Kidney tubule cell (primary cell): ENCODE data around the gene FAM167B.

Source experiments
- DNase-seq: peaks from one replicate; pipeline ENCODE4 v3.0.0-alpha.2; 2018; ENCODE audit warnings: low spot score

FAM167B gene

GRCh38 chr1:32246888-32247273, at the start of gene FAM167B:
Gene FAM167B (plus strand): TSS chr1:32247222. CDS start chr1:32247422, 200 bp downstream.
- peak; percentile 33 for DNase-seq

DNA sequence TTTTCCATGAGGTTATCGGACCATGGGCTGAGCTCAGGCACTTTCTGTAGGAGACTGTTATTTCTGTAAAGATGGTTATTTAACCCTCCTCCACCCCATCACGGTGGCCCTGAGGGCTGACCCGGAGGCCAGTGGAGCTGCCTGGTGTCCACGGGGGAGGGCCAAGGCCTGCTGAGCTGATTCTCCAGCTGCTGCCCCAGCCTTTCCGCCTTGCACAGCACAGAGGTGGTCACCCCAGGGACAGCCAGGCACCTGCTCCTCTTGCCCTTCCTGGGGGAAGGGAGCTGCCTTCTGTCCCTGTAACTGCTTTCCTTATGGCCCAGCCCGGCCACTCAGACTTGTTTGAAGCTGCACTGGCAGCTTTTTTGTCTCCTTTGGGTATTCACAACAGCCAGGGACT, 49.2 kb upstream of the FAM167B start:
- DNase-seq = no peak

DNA sequence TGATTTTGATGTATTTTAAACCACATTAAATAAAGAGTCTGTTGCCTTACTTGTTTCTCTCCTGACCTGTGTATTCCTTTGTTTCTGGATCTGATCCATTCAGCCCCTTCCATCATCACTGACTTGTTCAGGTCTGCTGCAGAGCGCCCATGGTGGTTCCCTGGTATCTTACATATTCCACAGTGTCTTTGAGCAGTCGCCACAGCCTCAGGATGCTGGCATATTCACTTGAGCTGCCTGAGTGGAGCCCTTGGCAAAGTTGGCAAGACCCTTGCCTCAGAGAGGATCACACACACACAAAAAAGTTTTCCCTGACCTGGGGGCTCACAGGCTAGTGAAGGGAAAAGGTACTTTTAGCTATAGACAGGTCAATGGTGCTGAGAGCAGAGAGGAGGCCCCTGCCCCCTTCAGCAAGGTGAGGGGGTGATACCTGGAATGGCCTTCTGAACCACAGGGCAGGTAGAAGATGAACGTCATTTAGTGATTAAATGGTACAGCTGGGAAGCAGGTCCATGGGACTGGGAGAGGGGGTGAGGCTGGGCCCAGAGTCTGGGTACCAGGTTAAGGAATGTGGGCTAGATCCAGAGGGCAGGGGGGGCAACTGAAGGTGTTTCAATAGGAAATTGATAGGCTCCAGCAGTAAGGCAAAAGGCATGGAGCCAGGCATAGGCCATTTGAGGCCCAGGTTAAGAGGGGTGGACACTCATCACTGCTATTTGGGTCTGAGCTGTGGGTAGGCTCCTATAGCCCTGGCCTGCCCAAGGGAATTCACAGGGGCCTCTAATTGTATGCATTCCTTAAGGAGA, 48.6 kb upstream of the FAM167B start:
- no peak for DNase-seq

DNA sequence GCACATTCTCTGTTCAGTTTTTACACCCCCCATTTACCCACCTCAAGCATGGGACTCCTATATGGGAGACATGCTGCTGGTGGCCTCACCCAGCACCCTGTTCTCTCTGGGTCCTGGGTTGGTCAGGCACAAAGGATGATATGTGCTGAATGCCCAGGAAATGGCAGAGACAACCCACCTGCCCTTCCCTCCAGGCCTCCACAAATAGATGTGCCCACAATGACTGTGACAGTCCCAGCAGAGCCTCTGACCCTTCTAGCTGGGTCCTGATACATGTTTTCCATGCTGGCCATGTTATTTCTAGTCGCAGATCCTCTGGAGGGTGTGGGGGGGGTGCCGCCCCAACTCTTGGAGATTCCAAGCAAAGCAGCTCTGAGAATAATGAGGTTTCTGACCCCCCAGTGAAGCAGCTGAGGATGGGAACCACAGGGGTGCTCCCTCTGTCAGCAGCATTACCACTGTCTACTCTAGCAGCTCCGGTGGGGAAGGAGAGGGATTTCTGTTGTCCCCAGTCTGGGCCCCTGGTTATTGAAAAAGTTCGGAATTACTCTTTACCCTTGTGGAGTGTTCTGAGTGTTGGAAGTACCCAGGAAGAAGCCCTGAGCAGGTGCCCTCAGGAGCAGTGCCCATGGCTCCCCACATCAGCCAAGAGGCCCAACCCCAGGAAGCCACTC, 47.8 kb upstream of the FAM167B start:
- DNase-seq = no peak

DNA sequence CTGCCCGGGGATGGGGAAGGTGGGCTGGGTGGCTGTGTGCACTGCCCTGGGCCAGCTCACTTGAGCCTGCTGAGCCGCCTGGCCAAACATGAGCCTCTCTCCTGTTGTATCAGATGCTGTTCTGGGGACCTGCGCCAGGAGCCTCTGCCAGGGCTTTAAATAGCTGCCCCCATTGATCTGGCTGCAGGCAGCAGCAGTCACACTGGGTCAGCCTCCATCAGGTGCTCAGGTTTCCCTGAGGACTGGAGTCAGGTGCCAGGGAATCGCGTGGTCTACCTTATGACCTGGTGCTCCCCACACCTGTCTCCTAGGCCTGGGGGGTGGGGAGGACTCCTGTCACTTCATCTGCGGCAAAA, 47.3 kb upstream of the FAM167B start:
- DNase-seq = no peak

DNA sequence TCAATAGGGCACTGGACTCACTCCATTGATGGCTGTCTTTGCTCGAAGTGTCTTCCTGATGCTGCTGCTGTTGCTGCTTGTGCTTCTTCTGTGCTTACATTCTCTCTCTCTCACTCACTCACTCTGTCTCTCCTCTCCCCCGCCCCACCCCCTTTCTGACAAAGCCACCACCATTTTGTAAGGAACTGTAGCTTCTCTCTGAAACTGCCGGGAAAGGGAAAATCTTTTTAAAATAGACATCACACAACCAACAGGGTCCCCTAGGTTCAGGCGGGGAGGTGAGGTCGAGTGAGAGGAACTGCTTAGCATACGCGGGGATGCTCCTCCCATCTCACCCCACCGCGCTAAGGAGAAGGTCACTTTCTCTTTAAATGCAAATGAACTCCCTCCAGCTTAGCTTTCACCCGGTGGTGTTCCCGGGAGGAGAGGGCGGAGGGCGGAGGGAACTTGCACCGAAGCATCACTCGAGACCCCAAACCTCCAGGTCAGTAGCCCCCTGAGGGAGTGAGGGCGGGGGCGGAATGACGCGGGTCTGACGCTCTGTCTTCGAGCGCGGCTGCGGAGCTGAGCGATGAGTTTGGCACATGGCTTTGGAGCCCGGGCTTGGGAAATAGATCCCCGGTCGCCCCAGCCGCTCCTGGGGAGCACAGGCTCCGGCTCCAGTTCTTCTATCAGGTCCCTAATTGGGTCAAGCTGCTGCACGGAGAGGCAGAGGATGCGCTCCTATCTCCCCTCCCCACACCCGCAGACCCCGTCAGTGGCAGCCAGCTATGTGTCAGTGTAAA, 46.6 kb upstream of the FAM167B start, which contains the start of gene CCDC28B:
Gene CCDC28B (plus strand): TSS at position 370 of the 785 bp plus-strand sequence. CDS start 1,341 bp downstream, outside the sequence.
- peak; percentile 60 for DNase-seq

GRCh38 chr1:32201011-32201855, 45.8 kb upstream of the FAM167B start:
- peak; percentile 41 for DNase-seq

GRCh38 chr1:32204943-32205361, 42.1 kb upstream of the FAM167B start:
- no peak for DNase-seq

GRCh38 chr1:32205401-32206370, 41.3 kb upstream of the FAM167B start, which contains the start of gene IQCC:
Gene IQCC (plus strand): TSS chr1:32205671. CDS start chr1:32205682, 11 bp downstream.
- peak; percentile 89 for DNase-seq

GRCh38 chr1:32208469-32208868, 38.6 kb upstream of the FAM167B start:
- DNase-seq = no peak

DNA sequence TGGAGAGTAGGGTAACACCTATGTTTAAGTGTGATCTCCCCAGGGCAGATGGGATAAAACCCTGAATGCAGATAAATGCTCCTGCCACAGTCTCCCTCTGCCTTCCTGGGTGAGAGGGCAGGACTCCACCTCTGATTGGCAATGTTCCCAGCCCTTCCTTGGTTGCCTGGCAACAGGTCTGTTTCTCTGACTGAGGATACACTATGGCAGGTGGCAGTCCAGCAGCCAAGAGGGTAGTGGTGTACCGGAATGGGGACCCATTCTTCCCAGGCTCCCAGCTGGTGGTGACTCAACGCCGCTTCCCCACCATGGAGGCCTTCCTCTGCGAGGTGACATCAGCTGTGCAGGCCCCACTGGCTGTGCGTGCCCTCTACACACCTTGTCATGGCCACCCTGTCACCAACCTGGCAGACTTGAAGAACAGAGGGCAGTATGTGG, 38.1 kb upstream of the FAM167B start, which contains the start of gene DCDC2B:
Gene DCDC2B (plus strand): TSS at position 199 of the 438 bp plus-strand sequence. CDS start 5 bp downstream, at position 204.
- DNase-seq = peak; percentile 94

- DNase-seq = peak; percentile 71
Observed at GRCh38 chr1:32215629-32216480, 31.2 kb upstream of the FAM167B start.

DNA sequence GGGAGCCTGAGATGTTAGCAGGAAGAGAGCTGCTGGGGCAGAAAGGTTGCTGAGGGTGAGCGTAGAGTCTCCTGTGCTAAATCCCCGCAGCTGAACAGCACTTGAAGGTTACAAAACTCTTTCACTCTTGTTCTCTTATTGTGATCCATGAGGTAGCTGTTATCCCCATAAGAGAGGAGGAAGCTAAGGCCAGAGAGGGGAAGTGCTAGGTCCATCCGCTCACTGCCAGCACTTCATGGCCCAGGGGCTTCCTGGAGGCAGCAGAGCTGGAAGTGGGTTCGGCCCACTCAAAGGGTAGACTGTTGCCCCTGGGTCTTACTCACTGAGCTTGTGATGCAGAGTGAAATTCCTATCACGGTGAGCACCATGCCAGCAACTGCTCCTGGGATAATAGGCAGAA, 30.5 kb upstream of the FAM167B start:
- no peak for DNase-seq

DNA sequence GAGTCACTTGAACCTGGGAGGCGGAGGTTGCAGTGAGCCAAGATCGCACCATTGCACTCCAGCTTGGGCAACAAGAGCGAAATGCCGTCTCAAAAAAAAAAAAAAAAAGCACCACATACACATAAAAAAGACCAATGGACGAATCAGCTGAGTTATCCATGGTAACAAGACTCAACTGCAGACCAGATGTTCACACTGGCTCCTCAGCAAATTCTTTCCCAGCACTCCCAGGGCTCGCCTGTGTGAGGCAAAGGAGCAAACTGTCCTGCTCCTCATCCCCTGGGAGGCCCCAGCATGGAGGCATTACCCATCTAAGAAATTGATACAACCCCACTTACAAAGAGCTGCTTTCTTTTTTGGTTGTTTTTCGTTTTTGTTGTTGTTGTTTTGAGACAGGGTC, 28.0 kb upstream of the FAM167B start:
- no peak for DNase-seq

GRCh38 chr1:32220746-32221580, 26.1 kb upstream of the FAM167B start:
- peak; percentile 94 for DNase-seq

- DNase-seq = no peak
Observed at GRCh38 chr1:32221581-32221979, 25.4 kb upstream of the FAM167B start.

DNA sequence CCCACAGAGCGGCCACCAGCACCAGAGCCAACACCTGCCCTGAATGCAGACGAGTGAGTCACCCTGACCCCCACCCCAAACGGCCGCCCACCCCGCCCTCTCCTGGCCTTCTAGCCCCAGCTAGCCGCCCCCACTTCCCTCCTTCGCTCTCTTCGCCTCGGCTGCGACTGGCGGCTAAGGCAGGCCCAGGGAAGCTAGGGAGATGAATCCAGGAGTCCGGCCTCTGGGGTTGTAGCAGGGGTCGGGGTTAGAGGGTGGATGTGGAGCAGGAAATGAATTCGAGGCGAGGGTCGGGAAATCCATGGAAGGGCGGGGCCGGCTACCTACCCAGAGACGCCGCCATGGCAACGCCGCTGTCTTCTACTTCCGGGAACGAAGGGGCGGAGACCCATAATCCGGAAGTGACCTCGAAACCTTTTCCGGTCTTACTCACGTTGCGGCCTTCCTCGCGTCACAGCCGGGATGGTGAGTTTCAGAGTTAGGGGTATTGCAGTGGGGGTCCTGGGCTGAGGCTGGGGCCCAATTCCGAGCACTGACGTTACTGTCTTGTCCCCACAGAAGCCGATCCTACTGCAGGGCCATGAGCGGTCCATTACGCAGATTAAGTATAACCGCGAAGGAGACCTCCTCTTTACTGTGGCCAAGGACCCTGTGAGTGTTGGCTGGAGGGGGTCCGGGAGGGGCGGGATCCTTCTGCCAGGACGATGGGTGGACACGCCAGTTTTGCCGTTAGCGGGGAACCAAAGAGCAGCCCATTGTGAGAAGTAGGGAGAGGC, 24.9 kb upstream of the FAM167B start, which contains the start of the genes EIF3I and TMEM234:
Gene EIF3I (plus strand): TSS at position 428 of the 776 bp plus-strand sequence. CDS start 35 bp downstream, at position 463.
Gene TMEM234 (minus strand): TSS at position 374 of the 776 bp plus-strand sequence. CDS start 31 bp downstream, at position 343.
- DNase-seq = peak; percentile 94
